ENCODE measurements around the gene EGFR. TPM values are rescaled to one million over a fixed set of nuclear protein-coding genes. Genes with fewer than 3 reads are reported as not detected.

EGFR gene
- total and polyA plus RNA-seq, 4 donors: 24.1 to 57.6 (median 29.9) TPM

DNA sequence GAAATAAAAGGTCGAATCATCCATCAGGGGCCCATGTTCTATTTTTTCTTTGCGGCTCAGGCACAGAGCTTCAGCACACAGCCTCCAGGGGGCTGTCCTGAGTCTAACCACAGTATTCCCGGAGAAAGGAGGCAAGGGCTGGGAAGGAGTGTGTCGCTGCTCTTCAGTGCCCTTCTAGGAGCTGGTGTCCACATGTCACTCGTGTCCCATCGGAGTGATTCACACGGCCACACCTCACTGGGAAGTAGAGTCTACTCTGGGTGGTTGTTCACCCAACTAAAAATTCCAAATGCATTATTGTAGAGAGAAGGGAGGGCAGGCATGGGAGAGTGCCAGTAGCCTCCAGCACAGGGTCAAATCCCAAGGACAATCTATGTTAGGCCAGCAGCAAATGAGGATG, 231.5 kb downstream of the EGFR start:
- Histone ChIP-seq H3K27ac (ENCODE audit: low read depth, low read length) (no peak overlapping the region), H3K9me3 (ENCODE audit: control insufficient read depth, insufficient read depth, low read length) (no peaks in the 10 kb centered on the region), H3K36me3 (ENCODE audit: control insufficient read depth, insufficient read depth, low read length) (no peaks in the 10 kb centered on the region), H3K27me3 (ENCODE audit: control insufficient read depth, insufficient read depth, low read length) (peaks cover 7% of the 10 kb centered on the region), H3K4me1 (ENCODE audit: control insufficient read depth, insufficient read depth, low read length) (peaks cover 11% of the 10 kb centered on the region), H3K4me3 (ENCODE audit: low read depth, low read length) (no peak overlapping the region)
- DNase-seq (ENCODE audit: low read depth in 4 of 6, low spot score in 6 of 6): no peak
- 61% methylated on average over 7 of the region's 7 CpGs for WGBS (ENCODE audit: insufficient coverage)

DNA sequence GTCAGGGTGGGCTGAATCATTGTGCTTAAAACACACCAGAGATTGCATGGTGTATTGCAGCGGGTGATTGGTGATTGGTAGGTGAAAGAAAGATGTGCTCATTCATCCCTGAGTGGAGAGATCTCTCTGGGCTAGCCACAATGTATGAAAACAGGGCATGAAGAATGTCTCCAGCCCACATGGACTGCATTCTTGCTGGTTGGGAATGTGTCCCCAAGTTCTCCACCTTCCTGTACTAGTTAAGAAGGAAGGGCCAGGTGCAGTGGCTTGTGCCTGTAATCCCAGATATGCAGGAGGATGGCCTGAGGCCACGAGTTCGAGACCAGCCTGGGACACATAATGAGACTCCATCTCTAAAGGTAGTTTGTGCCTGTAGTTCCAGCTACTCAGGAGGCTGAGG, 232.5 kb downstream of the EGFR start:
- Histone ChIP-seq H3K27ac (ENCODE audit: low read depth, low read length) (no peak overlapping the region), H3K4me1 (ENCODE audit: control insufficient read depth, insufficient read depth, low read length) (peaks cover 14% of the 10 kb centered on the region), H3K4me3 (ENCODE audit: low read depth, low read length) (no peak overlapping the region), H3K9me3 (ENCODE audit: control insufficient read depth, insufficient read depth, low read length) (no peaks in the 10 kb centered on the region), H3K36me3 (ENCODE audit: control insufficient read depth, insufficient read depth, low read length) (no peaks in the 10 kb centered on the region), H3K27me3 (ENCODE audit: control insufficient read depth, insufficient read depth, low read length) (peaks cover 7% of the 10 kb centered on the region)
- DNase-seq (ENCODE audit: low read depth in 4 of 6, low spot score in 6 of 6): no peak
- 100% methylated on average over 3 of the region's 3 CpGs for WGBS (ENCODE audit: insufficient coverage)

DNA sequence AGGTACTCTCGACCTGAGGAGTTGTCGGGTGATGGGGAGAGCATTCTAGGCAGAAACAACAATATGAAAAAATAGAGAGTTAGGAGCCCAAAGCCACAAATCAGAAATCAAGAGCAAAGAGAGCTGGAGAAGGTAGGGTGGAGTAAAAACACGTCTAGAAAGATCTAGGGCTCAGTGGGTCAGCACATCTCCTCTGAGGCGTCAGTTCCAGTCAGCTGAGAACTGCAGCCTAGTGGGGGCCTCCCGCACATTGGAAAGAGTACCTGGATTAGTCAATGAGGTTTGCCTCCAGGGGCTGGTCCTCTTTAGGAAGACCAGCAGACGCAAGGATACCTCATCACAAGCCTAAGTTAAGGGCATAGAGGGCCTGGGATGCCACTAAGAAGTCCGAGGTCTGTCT, 233.1 kb downstream of the EGFR start:
- WGBS (ENCODE audit: insufficient coverage): 94% methylated on average over 6 of the region's 7 CpGs

DNA sequence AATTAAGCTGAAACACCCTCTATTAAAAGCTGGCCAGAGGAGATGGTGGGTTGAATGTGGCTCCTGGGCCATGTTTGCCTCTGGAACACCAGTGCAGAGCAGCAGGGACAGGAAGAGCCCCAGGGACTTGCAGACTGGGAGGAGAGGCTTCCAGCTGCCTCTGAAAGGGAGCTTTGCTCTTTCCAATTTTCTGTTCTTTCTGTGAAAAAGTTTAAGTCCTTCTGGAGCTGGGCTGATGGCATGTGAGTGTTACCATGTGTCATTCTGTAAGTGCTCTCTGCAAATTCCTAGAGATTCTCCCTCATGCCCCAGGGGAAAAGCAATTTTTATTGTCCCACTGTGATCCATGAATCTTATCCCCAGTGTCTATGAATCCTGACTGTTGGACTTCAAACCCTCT, 233.6 kb downstream of the EGFR start:
- DNase-seq (ENCODE audit: low read depth in 4 of 6, low spot score in 6 of 6): no peak
- no peak overlapping the region for H3K27ac ChIP-seq (ENCODE audit: low read depth, low read length)
- no peak overlapping the region for H3K4me3 ChIP-seq (ENCODE audit: low read depth, low read length)
- H3K27me3 ChIP-seq (ENCODE audit: control insufficient read depth, insufficient read depth, low read length): peaks cover 7% of the 10 kb centered on the region
- H3K36me3 ChIP-seq (ENCODE audit: control insufficient read depth, insufficient read depth, low read length): no peaks in the 10 kb centered on the region
- peaks cover 14% of the 10 kb centered on the region for H3K4me1 ChIP-seq (ENCODE audit: control insufficient read depth, insufficient read depth, low read length)
- H3K9me3 ChIP-seq (ENCODE audit: control insufficient read depth, insufficient read depth, low read length): no peaks in the 10 kb centered on the region

More for the DNA sequence above, 233.1 kb downstream of the EGFR start:
- Histone ChIP-seq H3K4me1 (ENCODE audit: control insufficient read depth, insufficient read depth, low read length) (peaks cover 14% of the 10 kb centered on the region), H3K27ac (ENCODE audit: low read depth, low read length) (no peak overlapping the region), H3K9me3 (ENCODE audit: control insufficient read depth, insufficient read depth, low read length) (no peaks in the 10 kb centered on the region), H3K4me3 (ENCODE audit: low read depth, low read length) (no peak overlapping the region), H3K27me3 (ENCODE audit: control insufficient read depth, insufficient read depth, low read length) (peaks cover 7% of the 10 kb centered on the region), H3K36me3 (ENCODE audit: control insufficient read depth, insufficient read depth, low read length) (no peaks in the 10 kb centered on the region)
- DNase-seq (ENCODE audit: low read depth in 4 of 6, low spot score in 6 of 6): no peak

DNA sequence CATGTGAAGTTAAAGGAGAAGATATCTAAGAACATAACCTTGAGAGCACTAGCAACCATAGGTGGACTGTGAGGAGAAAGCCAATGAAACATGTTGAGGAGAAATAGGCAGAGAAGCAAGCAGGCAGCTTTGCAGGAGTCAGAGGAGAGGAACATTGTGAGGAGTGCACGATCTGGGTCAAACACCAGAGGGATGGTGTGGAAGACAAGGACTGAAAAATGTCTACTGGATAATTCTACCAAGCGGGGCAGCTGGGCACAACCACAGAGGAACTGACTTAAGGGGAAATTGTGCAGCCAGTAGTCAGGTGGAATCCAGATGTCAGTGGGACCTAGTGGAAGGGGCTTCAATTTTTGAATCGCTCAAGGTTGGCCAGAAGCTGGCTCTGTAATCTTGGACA, 234.4 kb downstream of the EGFR start:
- no peaks in the 10 kb centered on the region for H3K9me3 ChIP-seq (ENCODE audit: control insufficient read depth, insufficient read depth, low read length)
- H3K36me3 ChIP-seq (ENCODE audit: control insufficient read depth, insufficient read depth, low read length): no peaks in the 10 kb centered on the region
- H3K4me3 ChIP-seq (ENCODE audit: low read depth, low read length): no peak overlapping the region
- no peak overlapping the region for H3K27ac ChIP-seq (ENCODE audit: low read depth, low read length)
- no peak for DNase-seq (ENCODE audit: low read depth in 4 of 6, low spot score in 6 of 6)
- peaks cover 7% of the 10 kb centered on the region for H3K27me3 ChIP-seq (ENCODE audit: control insufficient read depth, insufficient read depth, low read length)
- H3K4me1 ChIP-seq (ENCODE audit: control insufficient read depth, insufficient read depth, low read length): peaks cover 14% of the 10 kb centered on the region
- WGBS (ENCODE audit: insufficient coverage): 92% methylated on average over 2 of the region's 3 CpGs

DNA sequence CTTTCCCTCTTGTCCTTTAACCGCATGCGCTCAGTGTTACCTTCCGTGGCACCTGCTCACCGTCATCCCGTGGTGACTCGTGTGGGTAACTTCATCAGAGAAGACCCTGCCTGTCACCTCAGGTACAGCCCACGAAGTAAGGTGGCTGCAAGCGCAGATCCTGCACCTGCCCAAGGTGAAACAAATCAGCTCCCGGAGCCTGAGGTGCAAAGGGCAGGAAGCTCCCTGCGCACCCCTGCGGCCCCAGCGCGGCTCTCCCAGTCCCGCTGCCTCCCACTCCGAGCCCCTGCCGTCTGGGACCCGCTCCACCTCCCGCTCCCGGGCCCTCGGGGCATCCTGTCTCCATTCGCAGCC, 235.4 kb downstream of the EGFR start:
- Histone ChIP-seq H3K27ac (ENCODE audit: low read depth, low read length) (no peak overlapping the region), H3K36me3 (ENCODE audit: control insufficient read depth, insufficient read depth, low read length) (no peaks in the 10 kb centered on the region), H3K4me3 (ENCODE audit: low read depth, low read length) (peak overlapping the region; percentile 48), H3K27me3 (ENCODE audit: control insufficient read depth, insufficient read depth, low read length) (peaks cover 7% of the 10 kb centered on the region), H3K9me3 (ENCODE audit: control insufficient read depth, insufficient read depth, low read length) (no peaks in the 10 kb centered on the region), H3K4me1 (ENCODE audit: control insufficient read depth, insufficient read depth, low read length) (peaks cover 14% of the 10 kb centered on the region)
- no peak for DNase-seq (ENCODE audit: low read depth in 4 of 6, low spot score in 6 of 6)
- WGBS (ENCODE audit: insufficient coverage): 28% methylated on average over 21 of the region's 21 CpGs

DNA sequence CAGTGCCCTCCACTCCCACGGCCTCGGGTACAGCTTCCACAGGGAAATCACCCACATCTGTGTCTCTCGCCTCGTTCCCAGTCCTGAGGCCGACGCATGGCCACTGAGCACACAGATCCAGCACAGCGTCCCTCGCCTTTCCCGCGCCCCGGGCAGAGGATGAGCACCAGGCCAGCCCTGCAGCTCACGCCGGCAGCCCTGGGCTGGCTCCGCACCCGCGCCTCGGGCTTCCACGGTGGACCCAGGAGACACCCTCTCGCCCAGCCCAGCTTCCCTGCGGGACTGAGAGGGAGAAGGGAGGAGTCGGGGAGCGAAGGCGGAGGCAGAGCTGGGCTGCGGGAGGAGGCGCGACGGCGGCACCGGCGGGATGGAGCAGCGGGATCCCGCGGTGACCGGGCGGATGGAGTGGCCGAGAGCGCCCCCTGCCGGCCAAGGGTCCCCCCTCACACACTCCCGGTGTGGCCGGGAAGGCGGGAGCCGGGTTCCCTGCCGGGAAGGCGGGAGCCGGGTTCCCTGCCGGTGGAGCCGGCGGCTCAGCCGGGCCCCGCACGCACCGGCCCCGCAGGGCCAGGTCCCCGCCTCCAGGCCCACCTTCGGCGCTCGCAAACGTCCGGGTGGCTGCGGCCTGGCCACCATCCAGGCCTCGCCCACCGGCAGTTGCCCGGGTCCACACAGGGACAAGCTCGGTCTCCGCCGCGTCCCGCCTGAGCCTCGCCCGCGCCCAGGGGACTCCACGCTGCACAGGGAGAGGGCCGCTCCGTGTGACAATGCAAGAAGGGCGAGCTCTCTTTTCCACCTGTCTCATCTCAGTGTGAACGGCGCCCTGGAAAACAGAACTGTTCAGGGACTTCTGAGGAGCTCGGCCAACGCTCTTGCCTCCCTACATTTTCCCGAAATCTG, 236.0 kb downstream of the EGFR start:
- Histone ChIP-seq H3K4me3 (ENCODE audit: low read depth, low read length) (peak overlapping the region; percentile 51), H3K4me1 (ENCODE audit: control insufficient read depth, insufficient read depth, low read length) (peaks cover 14% of the 10 kb centered on the region), H3K27me3 (ENCODE audit: control insufficient read depth, insufficient read depth, low read length) (peaks cover 7% of the 10 kb centered on the region), H3K36me3 (ENCODE audit: control insufficient read depth, insufficient read depth, low read length) (no peaks in the 10 kb centered on the region), H3K9me3 (ENCODE audit: control insufficient read depth, insufficient read depth, low read length) (no peaks in the 10 kb centered on the region), H3K27ac (ENCODE audit: low read depth, low read length) (no peak overlapping the region)
- under 1% methylated on average over 70 of the region's 80 CpGs for WGBS (ENCODE audit: insufficient coverage)
- DNase-seq (ENCODE audit: low read depth in 4 of 6, low spot score in 6 of 6): peak; percentile 69 to 95 (median 79)

DNA sequence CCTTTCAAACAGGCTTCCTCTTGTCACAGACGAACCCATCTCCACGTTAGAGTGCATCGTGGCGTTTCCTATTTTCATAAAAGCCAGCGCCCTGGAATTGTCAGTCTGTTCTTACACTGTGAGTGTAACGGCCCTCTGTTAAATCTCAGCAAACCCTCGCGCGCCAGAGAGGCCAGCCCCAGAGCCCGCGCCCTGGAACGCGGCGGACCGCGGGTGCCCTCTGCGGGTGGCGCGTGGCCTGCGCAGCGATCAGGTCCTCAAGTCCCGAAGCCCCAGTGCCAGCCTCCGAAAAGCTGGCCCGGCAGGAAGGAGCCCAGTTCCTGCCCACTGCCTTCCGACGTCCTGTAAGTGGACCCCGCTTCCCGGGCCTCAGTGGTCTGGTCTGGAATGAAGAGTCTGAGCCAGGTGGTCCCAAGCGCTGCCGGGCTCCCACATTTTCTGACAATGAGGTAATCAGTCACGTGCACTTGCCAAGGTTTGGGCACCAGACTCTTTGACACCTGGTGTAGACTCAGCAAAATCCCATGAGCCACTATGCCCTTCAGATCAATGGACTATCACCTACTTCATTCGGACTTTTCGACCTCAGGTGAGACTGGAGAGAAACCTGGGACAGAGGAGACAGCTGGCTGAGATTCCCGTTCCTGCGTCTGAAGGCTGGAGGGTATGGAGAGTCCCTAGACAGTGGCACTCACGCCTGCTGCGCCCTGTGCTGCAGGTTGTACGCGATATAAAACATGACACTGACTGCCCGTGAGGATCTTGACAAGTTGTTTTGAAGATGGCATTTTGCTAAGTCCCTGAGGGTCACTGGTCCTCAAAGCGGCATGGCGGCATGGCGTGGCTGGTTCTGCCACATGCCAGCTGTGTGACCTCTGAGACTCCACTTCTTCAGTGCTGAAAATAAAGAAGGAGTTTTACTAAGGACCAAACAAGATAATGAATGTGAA, 237.0 kb downstream of the EGFR start:
- Histone ChIP-seq H3K36me3 (ENCODE audit: control insufficient read depth, insufficient read depth, low read length) (no peaks in the 10 kb centered on the region), H3K4me1 (ENCODE audit: control insufficient read depth, insufficient read depth, low read length) (peaks cover 14% of the 10 kb centered on the region), H3K9me3 (ENCODE audit: control insufficient read depth, insufficient read depth, low read length) (no peaks in the 10 kb centered on the region), H3K27ac (ENCODE audit: low read depth, low read length) (no peak overlapping the region), H3K4me3 (ENCODE audit: low read depth, low read length) (peak overlapping the region; percentile 51), H3K27me3 (ENCODE audit: control insufficient read depth, insufficient read depth, low read length) (peaks cover 7% of the 10 kb centered on the region)
- 8% methylated on average over 34 of the region's 43 CpGs for WGBS (ENCODE audit: insufficient coverage)
- peak; percentile 71 to 95 (median 80) for DNase-seq (ENCODE audit: low read depth in 4 of 6, low spot score in 6 of 6)

DNA sequence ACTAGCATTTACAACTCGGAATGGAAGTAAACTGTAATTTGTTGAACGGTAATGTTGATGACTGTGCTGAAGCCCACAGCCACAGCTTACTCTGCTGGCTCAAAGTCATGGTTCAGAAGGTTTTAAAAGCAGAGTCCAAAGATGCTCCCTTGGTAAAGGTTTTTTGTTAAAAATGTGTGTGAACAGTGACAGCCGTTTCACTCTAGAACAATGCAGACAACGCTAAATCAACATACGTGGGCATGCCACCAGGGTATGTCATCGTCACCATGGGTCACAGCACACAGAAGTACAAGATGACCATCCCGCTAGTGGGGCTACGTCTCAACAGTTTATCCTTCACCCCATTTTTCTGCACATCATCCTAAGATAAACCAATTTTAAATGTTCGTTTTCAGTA, 239.8 kb downstream of the EGFR start:
- H3K4me1 ChIP-seq (ENCODE audit: control insufficient read depth, insufficient read depth, low read length): peaks cover 14% of the 10 kb centered on the region
- no peaks in the 10 kb centered on the region for H3K9me3 ChIP-seq (ENCODE audit: control insufficient read depth, insufficient read depth, low read length)
- DNase-seq (ENCODE audit: low read depth in 4 of 6, low spot score in 6 of 6): no peak
- 82% methylated on average over 5 of the region's 9 CpGs for WGBS (ENCODE audit: insufficient coverage)
- no peaks in the 10 kb centered on the region for H3K36me3 ChIP-seq (ENCODE audit: control insufficient read depth, insufficient read depth, low read length)
- H3K27me3 ChIP-seq (ENCODE audit: control insufficient read depth, insufficient read depth, low read length): peaks cover 6% of the 10 kb centered on the region
- H3K27ac ChIP-seq (ENCODE audit: low read depth, low read length): no peak overlapping the region
- no peak overlapping the region for H3K4me3 ChIP-seq (ENCODE audit: low read depth, low read length)
